GM12878 (cell line): ENCODE results near the gene MEIS2. TPM values are rescaled to one million over a fixed set of nuclear protein-coding genes. Genes with fewer than 3 reads are reported as not detected.

Source experiments
- ATAC-seq: fragments of 200-7000 bp; cut with Tn5 transposase; 3 replicates; pipeline ENCODE4 v1.9.1; 2020; ENCODE audit warnings: mild to moderate bottlenecking, moderate library complexity
- BruUV-seq: library from RNA; stranded (reverse); fragments of 400-500 nt; replicated peaks from 2 replicates; lab custom pipeline; 2021; lab: Mats Ljungman, UMichigan
- CTCF ChIA-PET: fragments of 300-600 bp; sonication (Branson Sonifier 250); formaldehyde crosslinking; extraction: SDS; loops from one replicate; lab custom pipeline; 2021; ENCODE audit warnings: inconsistent platforms; lab: Yijun Ruan, JAX
- POLR2A ChIA-PET: fragments of 350-600 bp; formaldehyde crosslinking; extraction: SDS; loops from one replicate; lab custom pipeline; 2021; ENCODE audit warnings: inconsistent platforms; lab: Charles Lee
- RAD21 ChIA-PET: fragments of 300-600 bp; sonication (Branson Sonifier 250); formaldehyde crosslinking; loops from one replicate; lab custom pipeline; 2023; ENCODE audit warnings: antibody characterized with exemption; ENCODE audit not compliant: unreplicated experiment; lab: Charles Lee
- SMC1A ChIA-PET: fragments of 300-600 bp; sonication (Branson Sonifier 250); formaldehyde crosslinking; loops from one replicate; lab custom pipeline; 2023; ENCODE audit not compliant: unreplicated experiment, uncharacterized antibody; lab: Charles Lee
- DNase-seq: peaks from one replicate; pipeline ENCODE4 v3.0.0-alpha.2; 2011; ENCODE audit warnings: low read depth, low spot score
- FAIRE-seq: peaks from 3 replicates; lab custom pipeline; 2011; peaks lifted over from hg19 to GRCh38; lab: Jason Lieb, UNC
- H2AFZ ChIP-seq: 2 replicates; pipeline ENCODE4 v1.6.0; 2011; ENCODE audit warnings: low read depth, low read length, control low read depth; ENCODE audit not compliant: control insufficient read depth
- H3K27ac ChIP-seq: 2 replicates; pipeline ENCODE4 v1.5.1; 2011; ENCODE audit warnings: control low read depth; ENCODE audit not compliant: control insufficient read depth, insufficient read depth
- H3K27me3 ChIP-seq, 2 experiments: replicated peaks in 1 of 2; 2 replicates each; pipeline versions ENCODE4 v1.6.0 to v1.6.1; 2011; ENCODE audit warnings: low read length in 1 of 2; ENCODE audit not compliant: control insufficient read depth in 2 of 2, insufficient read depth in 2 of 2
- H3K36me3 ChIP-seq, 2 experiments: 2 replicates each; pipeline ENCODE4 v1.5.1; 2011; ENCODE audit warnings: low read length in 1 of 2; ENCODE audit not compliant: control insufficient read depth in 2 of 2, insufficient read depth in 2 of 2
- H3K4me1 ChIP-seq: 2 replicates; pipeline ENCODE4 v1.6.1; 2011; ENCODE audit warnings: mild to moderate bottlenecking, low read length, moderate library complexity, mixed read lengths; ENCODE audit not compliant: control insufficient read depth, insufficient read depth
- H3K4me2 ChIP-seq: 2 replicates; pipeline ENCODE4 v1.6.0; 2011; ENCODE audit warnings: control low read depth; ENCODE audit not compliant: control insufficient read depth, insufficient read depth
- H3K4me3 ChIP-seq: fragments of 200-600 bp; sonication (generic); 2 replicates; pipeline ENCODE4 v1.5.1; 2016
- H3K79me2 ChIP-seq: 2 replicates; pipeline ENCODE4 v1.6.0; 2011; ENCODE audit warnings: low read length; ENCODE audit not compliant: control insufficient read depth, insufficient read depth
- H3K9ac ChIP-seq: 2 replicates; pipeline ENCODE4 v1.8.0; 2011; ENCODE audit warnings: low read length, control low read depth, mixed read lengths; ENCODE audit not compliant: control insufficient read depth, insufficient read depth
- H3K9me3 ChIP-seq: replicated peaks from 3 replicates; pipeline ENCODE4 v1.5.1; 2011; ENCODE audit warnings: mild to moderate bottlenecking, low read length; ENCODE audit not compliant: control insufficient read depth, insufficient read depth
- H4K20me1 ChIP-seq: 2 replicates; pipeline ENCODE4 v1.6.0; 2011; ENCODE audit not compliant: control insufficient read depth, insufficient read depth
- ASH2L ChIP-seq: fragments of 300-600, 200-600 bp; sonication (generic); IDR thresholded peaks from 2 replicates; pipeline ENCODE4 v1.6.1; 2017; ENCODE audit warnings: low read depth, mild to moderate bottlenecking, borderline replicate concordance
- BCLAF1 ChIP-seq: fragments of 450-650 bp; IDR thresholded peaks from 2 replicates; pipeline ENCODE4 v1.6.1; 2017; ENCODE audit warnings: antibody characterized with exemption, mild to moderate bottlenecking, moderate library complexity
- EP300 ChIP-seq, 2 experiments: fragments of 150-350 bp in 1 of 2; IDR thresholded peaks; 2 replicates each; pipeline ENCODE4 v1.6.1; 2011 to 2012; ENCODE audit warnings: low read depth in 2 of 2, low read length in 2 of 2, borderline replicate concordance in 1 of 2, improper control_type of control experiment in 1 of 2, inconsistent platforms in 1 of 2; ENCODE audit not compliant: control insufficient read depth in 1 of 2
- LARP7 ChIP-seq: fragments of 450-650 bp; IDR thresholded peaks from 2 replicates; pipeline ENCODE4 v1.6.1; 2017; ENCODE audit warnings: mild to moderate bottlenecking
- REST ChIP-seq: IDR thresholded peaks from 2 replicates; pipeline ENCODE4 v1.6.1; 2012; ENCODE audit warnings: mild to moderate bottlenecking, low read depth, low read length
- WGBS: methylation state at CpG from one replicate; pipeline ENCODE4 v1.1.6; 2016; ENCODE audit warnings: low lambda C conversion rate; ENCODE audit not compliant: insufficient replicate concordance, insufficient coverage; ENCODE audit errors: missing lambda C conversion rate; 5-methylcytosine and 5-hydroxymethylcytosine counted together
- in situ Hi-C: fragments of 300-500 bp; cut with MboI; formaldehyde crosslinking; loops from 9 replicates; pipeline ENCODE4 v1.14.3; 2018; ENCODE audit warnings: mixed read lengths
- intact Hi-C: fragments of 100-400 bp; cut with micrococcal nuclease; formaldehyde crosslinking; loops from one replicate; pipeline ENCODE4 v1.14.2; 2022; ENCODE audit not compliant: unreplicated experiment
- polyA plus RNA-seq, 11 experiments: library from polyadenylated mRNA; depleted of rRNA in 4 of 11; unstranded in 6 of 11; stranded (reverse) in 5 of 11; fragments of >200 nt; fragmentation: Nextera tagmentation in 4 of 11; fragmentation: Illumina TruSeq in 1 of 11; extraction: Ambion mirVana in 4 of 11; extraction: Trizol in 1 of 11; gene quantifications; 1 replicate in 1 of 11; 2 replicates in 10 of 11; pipeline versions ENCODE4 v1.2.1 to v1.2.3, GENCODE V29; 2011 to 2016; ENCODE audit warnings: inconsistent platforms in 2 of 11, missing spikeins in 2 of 11, low read depth in 1 of 11
- total RNA-seq, 4 experiments: library from RNA; depleted of rRNA in 3 of 4; stranded (reverse); fragments of >200 nt in 3 of 4; fragmentation: Illumina TruSeq in 1 of 4; extraction: Trizol in 1 of 4; gene quantifications; 2 replicates each; pipeline versions ENCODE4 v1.2.1 to v1.2.3, GENCODE V29; 2013 to 2021

MEIS2 gene
- total and polyA plus RNA-seq, 10 of the 15 experiments (the other 5 are each of a cell fraction or from before 2014, with no cell fraction given): 9.2 to 54.0 (median 20.4) TPM

GRCh38 chr15:37097144-37097919 lies 3.0 kb downstream of the MEIS2 start:
- Histone ChIP-seq H3K4me1 (peaks cover 13% of the 10 kb centered on the region), H3K79me2 (peaks cover 28% of the 10 kb centered on the region), H3K9ac (peak overlapping the region; percentile 56), H3K4me2 (peak overlapping the region; percentile 96), H3K27ac (peak overlapping the region; percentile 24; the same call in 1 of the 2 replicates), H2AFZ (peak overlapping the region; percentile 47), H4K20me1 (no peaks in the 10 kb centered on the region), H3K9me3 (no peaks in the 10 kb centered on the region), H3K27me3 (peaks cover 0 to 3% of the 10 kb centered on the region in 2 experiments; a peak in 1 of 4 replicates), H3K4me3 (peak overlapping the region; percentile 87), H3K36me3 (no peaks in the 10 kb centered on the region; a peak in 1 of 4 replicates)
- TF ChIP-seq EP300 (IDR thresholded peaks at IDR 0.05; ENCODE audit: borderline replicate concordance in 1 of 2, control insufficient read depth in 1 of 2, low read depth in 2 of 2, low read length in 2 of 2): no peak
- TF ChIP-seq BCLAF1: no peak
- no peak for TF ChIP-seq LARP7
- no peak for TF ChIP-seq REST
- TF ChIP-seq ASH2L: no peak
- ChIA-PET SMC1A (interaction anchor here (0.8 to 1.6 kb wide), 5 partner anchors 12 to 218 kb away, joined by 3 to 5 read pairs (median 4); no protein-coding TSS in a partner anchor), RAD21 (interaction anchor here (0.6 to 1.0 kb wide), 2 partner anchors 11 to 69 kb away, joined by 4 read pairs; no protein-coding TSS in a partner anchor), CTCF (no interaction called here), POLR2A (interaction anchor here (0.6 to 2.4 kb wide), 4 partner anchors 11 to 191 kb away, joined by 3 to 13 read pairs (median 4); no protein-coding TSS in a partner anchor)
- BruUV-seq: TSS peak; percentile 42
- FAIRE-seq: no peak
- ATAC-seq: no peak
- 43% methylated on average over 29 of the region's 30 CpGs for WGBS
- no peak for DNase-seq
- in situ Hi-C loops (loop anchor here (10.0 kb wide), 1 partner anchor 1573 kb away; no protein-coding TSS in a partner anchor), intact Hi-C loops (no loop called here)
